PC-9 (cell line): ENCODE results near the gene DYRK2. TPM values are rescaled to one million over a fixed set of nuclear protein-coding genes. Genes with fewer than 3 reads are reported as not detected.

Experiments
- BruUV-seq: library from RNA; stranded (reverse); fragments of 400-500 nt; replicated peaks from 2 replicates; lab custom pipeline; 2021; lab: Mats Ljungman, UMichigan
- CTCF ChIA-PET: fragments of 300-600 bp; sonication (Branson Sonifier 250); formaldehyde crosslinking; loops from one replicate; lab custom pipeline; 2022; ENCODE audit warnings: antibody characterized with exemption; lab: Charles Lee
- POLR2A ChIA-PET: fragments of 300-600 bp; sonication (Branson Sonifier 250); formaldehyde crosslinking; loops from one replicate; lab custom pipeline; 2022; ENCODE audit warnings: antibody characterized with exemption; ENCODE audit not compliant: unreplicated experiment; lab: Charles Lee
- DNase-seq, 2 experiments: peaks; one replicate each; pipeline versions ENCODE4 v3.0.0 to v3.0.0-alpha.2; 2015 to 2022; ENCODE audit warnings: mixed read lengths in 1 of 2
- H2AFZ ChIP-seq: fragments of 200-600 bp; sonication (generic); 2 replicates; pipeline ENCODE4 v1.8.1; 2017; ENCODE audit warnings: antibody characterized with exemption
- H3F3A ChIP-seq: fragments of 200-600 bp; sonication (generic); 2 replicates; pipeline ENCODE4 v1.8.1; 2017; ENCODE audit warnings: antibody characterized with exemption, mild to moderate bottlenecking, low read depth; ENCODE audit not compliant: insufficient read depth
- H3K27ac ChIP-seq: fragments of 200-600 bp; sonication (generic); 2 replicates; pipeline ENCODE4 v1.6.1; 2016; ENCODE audit warnings: mixed run types
- H3K27me3 ChIP-seq: fragments of 200-600 bp; sonication (generic); 2 replicates; pipeline ENCODE4 v1.6.1; 2016; ENCODE audit warnings: low read depth, mixed run types; ENCODE audit not compliant: insufficient read depth
- H3K36me3 ChIP-seq: fragments of 200-600 bp; sonication (generic); 2 replicates; pipeline ENCODE4 v1.6.1; 2016; ENCODE audit warnings: low read depth, mixed run types
- H3K4me1 ChIP-seq: fragments of 200-600 bp; sonication (generic); replicated peaks from 2 replicates; pipeline ENCODE4 v1.6.1; 2016; ENCODE audit warnings: mixed run types; ENCODE audit not compliant: insufficient read depth
- H3K4me2 ChIP-seq: fragments of 200-600 bp; sonication (generic); 2 replicates; pipeline ENCODE4 v1.6.1; 2017; ENCODE audit warnings: mixed run types
- H3K4me3 ChIP-seq: fragments of 200-600 bp; sonication (generic); 2 replicates; pipeline ENCODE4 v1.6.1; 2016; ENCODE audit warnings: mixed run types
- H3K79me2 ChIP-seq: fragments of 200-600 bp; sonication (generic); 2 replicates; pipeline ENCODE4 v1.6.1; 2017; ENCODE audit warnings: low read depth, mixed run types
- H3K9me2 ChIP-seq: fragments of 200-600 bp; sonication (generic); 2 replicates; pipeline ENCODE4 v1.8.1; 2017; ENCODE audit warnings: mild to moderate bottlenecking; ENCODE audit not compliant: insufficient read depth
- H3K9me3 ChIP-seq: fragments of 200-600 bp; sonication (generic); 2 replicates; pipeline ENCODE4 v1.8.1; 2016; ENCODE audit warnings: low read depth; ENCODE audit not compliant: insufficient read depth
- H4K20me1 ChIP-seq: fragments of 200-600 bp; sonication (generic); 2 replicates; pipeline ENCODE4 v1.8.1; 2017; ENCODE audit not compliant: insufficient read depth
- CTCF ChIP-seq: fragments of 200-600 bp; sonication (generic); conservative IDR thresholded peaks from 2 replicates; pipeline ENCODE4 v1.6.1; 2017; ENCODE audit warnings: mixed run types, antibody characterized with exemption, mild to moderate bottlenecking, moderate library complexity
- EZH2 ChIP-seq: fragments of 200-600 bp; sonication (generic); IDR thresholded peaks from 2 replicates; pipeline ENCODE4 v1.8.0; 2017; ENCODE audit warnings: antibody characterized with exemption, low read depth
- intact Hi-C: fragments of 100-400 bp; cut with micrococcal nuclease; formaldehyde crosslinking; loops from one replicate; pipeline ENCODE4 v1.10.0; 2022; ENCODE audit not compliant: unreplicated experiment
- total RNA-seq: library from RNA; stranded (reverse); gene quantifications from 2 replicates; pipeline ENCODE4 v1.2.3, GENCODE V29; 2021

DYRK2 gene
- total RNA-seq, 1 experiment from 2014 or later = 42.9 TPM

- Histone ChIP-seq H3K79me2 (no peaks in the 10 kb centered on the region), H3K27me3 (no peaks in the 10 kb centered on the region), H3K4me3 (no peak overlapping the region), H4K20me1 (no peaks in the 10 kb centered on the region), H3K9me2 (no peaks in the 10 kb centered on the region), H2AFZ (no peak overlapping the region), H3K9me3 (no peaks in the 10 kb centered on the region), H3F3A (peaks cover 5% of the 10 kb centered on the region; the same call in 1 of the 2 replicates), H3K4me1 (peaks cover 13% of the 10 kb centered on the region), H3K4me2 (no peak overlapping the region), H3K27ac (no peak overlapping the region), H3K36me3 (no peaks in the 10 kb centered on the region)
- intact Hi-C loops = no loop called here
- DNase-seq = no peak
- no TSS peak for BruUV-seq
- ChIA-PET POLR2A (no interaction called here), CTCF (no interaction called here)
- no peak for TF ChIP-seq CTCF
- no peak for TF ChIP-seq EZH2
These were observed 25.9 kb downstream of the DYRK2 start for GRCh38 chr12:67674417-67674816.

GRCh38 chr12:67676624-67677023 is 28.1 kb downstream of the DYRK2 start:
- ChIA-PET CTCF (no interaction called here), POLR2A (interaction anchor here (0.7 kb wide), 1 partner anchor 233 kb away, joined by 5 read pairs; no protein-coding TSS in a partner anchor)
- intact Hi-C loops = no loop called here
- DNase-seq = no peak
- H2AFZ ChIP-seq = no peak overlapping the region
- TF ChIP-seq CTCF (no peak), EZH2 (no peak)
- H3K27me3 ChIP-seq = no peaks in the 10 kb centered on the region
- H4K20me1 ChIP-seq = no peaks in the 10 kb centered on the region
- no peaks in the 10 kb centered on the region for H3K36me3 ChIP-seq
- peaks cover 13% of the 10 kb centered on the region for H3K4me1 ChIP-seq
- H3K9me3 ChIP-seq = no peaks in the 10 kb centered on the region
- no TSS peak for BruUV-seq
- no peaks in the 10 kb centered on the region for H3K9me2 ChIP-seq
- H3K79me2 ChIP-seq = no peaks in the 10 kb centered on the region
- H3K27ac ChIP-seq = no peak overlapping the region
- H3F3A ChIP-seq = peaks cover 5% of the 10 kb centered on the region; the same call in 1 of the 2 replicates
- H3K4me3 ChIP-seq = no peak overlapping the region
- H3K4me2 ChIP-seq = no peak overlapping the region

GRCh38 chr12:67677166-67677565 is 28.6 kb downstream of the DYRK2 start:
- BruUV-seq = no TSS peak

More at GRCh38 chr12:67677166-67677565, 28.6 kb downstream of the DYRK2 start:
- DNase-seq = no peak
- Histone ChIP-seq H3K36me3 (no peaks in the 10 kb centered on the region), H3K9me3 (no peaks in the 10 kb centered on the region), H2AFZ (no peak overlapping the region), H3K4me2 (no peak overlapping the region), H3K79me2 (no peaks in the 10 kb centered on the region), H3K27ac (no peak overlapping the region), H3K27me3 (no peaks in the 10 kb centered on the region), H3K9me2 (no peaks in the 10 kb centered on the region), H3F3A (peaks cover 5% of the 10 kb centered on the region; the same call in 1 of the 2 replicates), H3K4me1 (peaks cover 13% of the 10 kb centered on the region), H3K4me3 (no peak overlapping the region), H4K20me1 (no peaks in the 10 kb centered on the region)
- TF ChIP-seq CTCF = no peak
- CTCF ChIA-PET = no interaction called here
- intact Hi-C loops = no loop called here
- POLR2A ChIA-PET = interaction anchor here (0.7 kb wide), 1 partner anchor 232 kb away, joined by 5 read pairs; no protein-coding TSS in a partner anchor
